NCI-H82 (cell line): Measurements from ENCODE around the gene C1QTNF6.

Source experiments
- DNase-seq: peaks from one replicate; lab custom pipeline; 2025; lab: John Stamatoyannopoulos, UW

Gene C1QTNF6

DNA sequence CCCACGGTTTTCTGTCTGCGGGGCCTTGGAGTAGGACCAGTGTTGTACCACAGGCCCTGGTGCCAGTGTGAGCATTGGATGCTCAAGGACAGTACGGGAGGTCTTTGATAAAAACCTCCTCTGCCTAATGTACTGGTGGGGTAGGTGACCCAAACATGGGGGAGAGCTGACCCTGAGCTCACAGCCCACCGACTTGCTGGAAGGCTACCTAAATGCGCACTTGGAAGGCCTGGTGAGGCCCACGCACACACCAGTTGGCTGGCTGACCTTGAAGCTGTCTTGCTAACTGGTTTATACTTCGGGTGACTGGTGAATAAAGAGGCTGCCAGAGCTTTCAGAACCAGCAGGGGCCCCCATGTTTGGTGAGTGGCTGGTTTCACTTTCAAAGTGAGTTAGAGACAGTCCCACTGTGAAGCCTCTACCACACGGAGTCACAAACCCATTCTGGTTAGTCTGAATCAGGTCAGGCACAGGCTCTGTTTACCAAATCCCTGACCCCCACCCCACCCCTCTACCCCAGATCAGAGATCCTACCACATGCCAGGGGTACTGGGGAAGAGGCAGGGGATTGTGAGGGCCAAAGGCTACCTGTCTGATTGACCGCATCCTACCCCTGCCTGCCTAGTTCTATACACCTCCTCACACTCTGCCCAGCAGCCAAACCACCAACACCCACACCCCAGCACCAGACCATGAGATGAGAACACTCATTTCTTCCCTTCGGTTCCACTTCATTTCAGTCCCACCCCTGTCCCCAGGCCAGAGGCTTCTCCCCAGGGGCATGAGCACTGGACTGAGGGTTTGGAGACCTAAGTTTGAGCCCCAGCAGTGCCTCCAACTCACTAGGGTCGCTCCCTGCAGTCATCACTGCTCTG, 25.6 kb downstream of the C1QTNF6 start:
- no peak for DNase-seq

DNA sequence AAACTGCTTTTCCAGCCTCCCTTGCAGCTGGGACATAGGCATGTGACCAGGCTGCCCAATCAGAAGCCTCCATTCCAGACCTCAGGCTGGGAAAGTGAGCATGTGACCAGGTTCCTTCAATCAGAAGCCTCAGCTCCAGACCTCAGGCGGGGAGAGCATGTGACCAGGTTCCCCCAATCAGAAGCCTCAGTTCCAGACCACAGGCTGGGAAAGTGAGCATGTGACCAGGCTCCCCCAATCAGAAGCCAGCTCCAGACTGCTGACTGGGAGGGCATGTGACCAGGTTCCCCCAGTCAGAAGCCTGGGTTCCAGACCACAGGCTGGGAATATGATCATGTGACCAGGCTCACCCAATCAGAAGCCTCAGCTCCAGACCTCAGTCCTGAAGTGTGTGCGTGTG, 26.6 kb downstream of the C1QTNF6 start:
- DNase-seq: peak; percentile 15

DNA sequence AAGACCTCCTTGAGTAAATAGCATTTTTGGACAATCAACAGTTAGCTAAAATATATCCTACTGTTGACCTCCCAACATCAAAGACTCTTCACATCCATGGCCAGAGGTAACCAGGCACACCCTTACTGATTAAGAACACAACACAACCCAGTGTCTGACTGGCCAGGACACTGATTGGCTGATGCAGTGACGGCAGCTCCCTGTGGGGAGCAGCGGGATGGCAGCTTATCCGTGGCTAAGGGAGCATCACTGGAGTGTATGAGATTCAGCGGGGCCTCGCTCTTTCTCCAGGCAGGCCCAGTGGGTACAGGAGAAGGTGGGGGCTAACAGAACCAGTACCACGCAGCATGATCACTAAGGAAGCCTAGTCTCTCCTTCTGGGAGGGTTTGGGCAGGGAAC, 28.0 kb downstream of the C1QTNF6 start:
- no peak for DNase-seq

DNA sequence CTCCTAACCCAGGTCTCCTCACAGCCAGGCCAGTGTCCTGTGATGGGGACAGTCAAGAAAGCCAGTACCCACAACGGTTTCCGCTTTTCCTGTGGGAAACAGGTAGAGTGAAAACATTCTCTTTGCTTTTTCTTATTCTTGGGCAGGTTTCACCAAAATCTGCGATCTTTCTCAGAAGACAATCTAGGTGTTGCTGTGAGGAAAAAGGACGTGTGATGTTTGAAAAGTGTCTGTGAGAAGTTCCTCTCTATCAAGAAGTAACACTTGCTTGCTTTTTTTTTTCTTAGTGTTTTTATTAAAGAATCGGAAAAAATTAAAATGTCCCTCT, 29.1 kb downstream of the C1QTNF6 start:
- DNase-seq: no peak

DNA sequence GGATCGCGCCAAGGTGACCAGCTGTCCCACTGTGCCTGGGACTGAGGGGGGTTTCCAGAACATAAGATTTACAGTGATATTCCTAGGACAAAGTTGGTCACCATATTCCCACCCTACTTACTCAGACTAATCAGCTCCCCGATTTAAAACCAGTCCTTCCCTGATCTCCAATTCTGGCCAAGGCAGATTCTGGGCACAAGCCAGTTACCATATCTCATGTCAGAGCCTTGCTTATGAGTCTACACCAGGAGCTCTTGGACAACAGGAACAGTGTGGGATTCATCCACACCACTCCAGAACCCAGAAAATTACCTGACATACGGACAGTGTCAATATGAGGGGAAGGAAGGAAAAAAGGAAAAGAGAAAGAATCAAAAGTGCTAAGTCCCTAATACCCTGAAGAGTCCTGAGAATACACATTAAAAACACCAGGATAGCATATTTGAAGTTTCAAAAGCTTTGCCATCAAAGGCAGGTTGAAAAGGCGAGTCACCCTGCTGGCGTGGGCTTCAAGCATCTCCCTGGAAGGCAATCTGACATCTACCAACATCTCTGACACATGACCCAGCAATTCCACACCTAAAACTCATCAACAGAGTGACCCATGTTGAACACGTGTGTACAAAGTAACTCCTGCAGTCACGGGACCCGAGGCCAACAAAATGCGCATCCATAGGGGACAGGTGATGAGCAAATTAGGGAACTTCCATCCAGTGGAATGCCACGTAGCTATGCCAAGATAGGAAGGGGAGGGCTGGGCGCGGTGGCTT, 30.3 kb downstream of the C1QTNF6 start:
- DNase-seq: no peak

DNA sequence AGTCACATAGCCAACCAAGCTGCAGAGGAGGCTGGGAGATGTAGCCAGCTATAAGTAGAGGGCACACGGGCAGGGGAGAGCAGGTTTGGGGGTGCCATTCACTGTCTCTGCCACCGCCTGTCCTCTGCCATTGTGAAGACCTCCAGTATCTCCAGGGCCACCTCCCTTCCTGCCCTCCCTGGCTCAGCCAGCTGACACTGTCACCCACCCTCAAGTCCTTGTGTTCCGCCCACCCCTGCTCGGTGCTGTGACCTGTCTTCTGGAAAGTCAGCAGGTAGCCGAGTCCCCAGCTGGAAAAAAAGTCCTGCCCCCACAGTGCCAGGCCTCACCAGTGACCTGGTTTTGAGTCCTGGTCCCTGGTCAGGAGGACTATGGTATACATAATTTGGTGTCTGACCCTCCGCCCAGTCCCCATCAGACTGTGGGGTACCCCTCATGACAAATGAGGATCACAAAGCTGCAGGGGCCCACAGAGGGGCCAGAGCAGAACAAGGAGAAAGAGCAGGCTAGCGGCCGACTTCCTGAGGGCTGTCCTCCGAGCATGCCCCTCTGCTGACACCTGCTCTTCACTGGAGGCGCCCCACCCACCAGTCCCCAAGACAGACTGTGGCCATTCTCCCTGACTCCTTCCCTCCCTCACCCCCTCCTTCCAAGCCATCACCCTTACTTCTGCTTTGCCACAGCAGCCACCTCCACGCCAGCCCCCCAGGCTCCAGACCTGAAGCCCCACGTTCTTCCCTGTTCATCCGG, 31.2 kb downstream of the C1QTNF6 start:
- DNase-seq: no peak

DNA sequence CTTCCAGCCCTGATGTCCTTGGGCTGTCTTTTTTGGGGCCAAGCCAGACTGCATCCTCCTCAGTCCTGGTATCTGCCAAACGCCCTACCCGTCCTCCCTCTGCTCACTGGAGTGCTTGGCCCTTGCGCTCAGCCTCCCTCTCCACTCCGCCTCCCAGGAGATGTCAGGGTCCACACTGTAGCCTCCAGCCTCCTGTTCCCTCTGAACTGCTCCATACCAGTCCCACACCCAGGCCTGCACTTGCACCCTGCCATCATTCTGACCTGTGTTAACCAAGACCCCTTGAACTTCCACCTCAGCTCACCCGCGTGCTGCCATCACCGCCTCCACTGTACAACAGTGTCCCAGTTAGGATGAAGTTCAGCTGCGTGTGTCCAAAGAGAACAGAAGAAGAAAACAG, 32.1 kb downstream of the C1QTNF6 start:
- no peak for DNase-seq

DNA sequence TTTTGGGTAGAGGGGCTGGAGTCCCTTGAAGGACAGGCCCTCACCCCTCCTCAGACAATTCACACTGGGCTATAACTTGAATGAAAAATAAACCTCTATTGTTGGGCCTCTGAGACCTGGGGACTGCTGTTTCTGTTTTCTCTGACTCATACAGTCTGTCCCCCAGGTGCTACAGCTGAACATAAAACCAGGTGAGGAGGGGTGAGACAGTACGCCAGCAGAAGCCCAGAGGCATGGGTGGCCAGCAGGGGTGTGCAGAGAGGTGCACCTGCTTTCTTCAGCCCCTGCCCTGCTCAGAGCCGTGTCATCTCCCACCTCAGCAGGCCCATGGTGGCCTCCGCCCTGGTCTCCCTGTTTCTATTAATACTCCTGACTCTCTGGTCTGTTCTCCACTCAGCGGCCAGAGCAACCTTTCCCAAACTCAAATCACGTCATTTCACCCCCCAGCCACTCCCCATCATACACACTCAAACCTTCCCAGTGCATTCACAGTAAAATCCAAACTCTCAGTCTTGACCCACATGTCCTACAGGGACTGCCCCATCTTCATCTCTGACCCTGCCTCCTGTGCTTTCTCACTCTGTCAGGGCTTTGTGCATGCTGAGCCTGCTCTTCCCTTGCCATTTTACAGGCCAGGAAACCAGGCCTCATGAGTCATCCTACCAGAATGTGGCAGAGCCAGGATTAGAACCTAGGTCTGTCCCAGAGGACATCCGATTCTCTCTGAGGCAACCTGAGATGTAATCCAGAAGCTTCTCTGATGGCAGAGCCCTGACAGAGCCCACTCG, 32.9 kb downstream of the C1QTNF6 start:
- no peak for DNase-seq

DNA sequence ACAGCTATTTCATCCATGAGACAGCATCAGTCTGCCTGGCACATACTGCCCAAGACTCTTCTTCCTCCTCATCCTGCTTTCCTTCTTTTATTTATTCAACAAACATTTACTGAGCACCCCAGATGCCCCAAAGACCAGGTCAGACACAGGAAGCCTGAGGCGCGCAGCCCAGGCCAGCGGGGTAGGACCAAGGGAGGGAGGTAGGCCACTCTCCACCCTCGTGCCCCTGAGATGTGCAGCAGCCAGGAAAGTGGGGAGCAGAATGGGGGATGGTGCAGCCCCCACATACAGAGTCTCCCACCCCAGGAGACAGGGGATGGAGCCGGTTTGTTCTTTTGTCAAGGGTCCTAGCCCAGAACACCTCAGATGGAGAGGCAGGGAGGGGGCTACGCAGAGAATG, 34.1 kb downstream of the C1QTNF6 start:
- DNase-seq: no peak

DNA sequence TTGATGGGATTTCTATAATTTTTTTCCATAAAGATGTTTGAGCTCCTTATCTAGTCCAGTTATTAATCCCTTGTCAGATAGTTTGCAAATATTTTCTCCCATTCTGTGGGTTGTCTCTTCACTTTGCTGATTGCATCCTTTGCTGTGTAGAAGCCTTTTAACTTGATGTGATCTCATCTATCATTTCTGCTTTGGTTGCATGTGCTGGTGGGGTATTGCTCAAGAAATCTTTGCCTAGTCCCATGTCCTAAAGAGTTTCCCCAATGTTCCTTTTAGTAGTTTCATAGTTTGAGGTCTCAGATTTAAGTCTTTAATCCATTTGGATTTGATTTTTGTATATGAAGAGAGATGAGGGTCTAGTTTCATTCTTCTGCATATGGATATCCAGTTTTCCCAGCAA, 36.6 kb downstream of the C1QTNF6 start:
- DNase-seq: no peak

DNA sequence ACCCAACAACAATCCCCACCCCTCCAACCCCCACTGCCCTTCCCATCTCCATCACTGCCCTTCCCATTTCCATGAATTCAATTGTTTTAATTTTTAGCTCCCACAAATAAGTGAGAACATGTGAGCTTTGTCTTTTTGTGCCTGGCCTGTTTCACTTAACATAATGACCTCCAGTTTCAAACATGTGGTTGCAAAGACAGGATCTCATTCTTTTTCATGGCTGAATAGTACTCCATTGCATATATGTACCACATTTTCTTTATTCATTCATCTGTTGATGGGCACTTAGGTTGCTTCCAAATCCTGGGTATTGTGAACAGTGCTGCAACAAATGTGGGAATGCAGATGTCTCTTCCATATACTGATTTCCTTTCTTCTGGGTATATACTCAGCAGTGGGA, 37.3 kb downstream of the C1QTNF6 start:
- no peak for DNase-seq

DNA sequence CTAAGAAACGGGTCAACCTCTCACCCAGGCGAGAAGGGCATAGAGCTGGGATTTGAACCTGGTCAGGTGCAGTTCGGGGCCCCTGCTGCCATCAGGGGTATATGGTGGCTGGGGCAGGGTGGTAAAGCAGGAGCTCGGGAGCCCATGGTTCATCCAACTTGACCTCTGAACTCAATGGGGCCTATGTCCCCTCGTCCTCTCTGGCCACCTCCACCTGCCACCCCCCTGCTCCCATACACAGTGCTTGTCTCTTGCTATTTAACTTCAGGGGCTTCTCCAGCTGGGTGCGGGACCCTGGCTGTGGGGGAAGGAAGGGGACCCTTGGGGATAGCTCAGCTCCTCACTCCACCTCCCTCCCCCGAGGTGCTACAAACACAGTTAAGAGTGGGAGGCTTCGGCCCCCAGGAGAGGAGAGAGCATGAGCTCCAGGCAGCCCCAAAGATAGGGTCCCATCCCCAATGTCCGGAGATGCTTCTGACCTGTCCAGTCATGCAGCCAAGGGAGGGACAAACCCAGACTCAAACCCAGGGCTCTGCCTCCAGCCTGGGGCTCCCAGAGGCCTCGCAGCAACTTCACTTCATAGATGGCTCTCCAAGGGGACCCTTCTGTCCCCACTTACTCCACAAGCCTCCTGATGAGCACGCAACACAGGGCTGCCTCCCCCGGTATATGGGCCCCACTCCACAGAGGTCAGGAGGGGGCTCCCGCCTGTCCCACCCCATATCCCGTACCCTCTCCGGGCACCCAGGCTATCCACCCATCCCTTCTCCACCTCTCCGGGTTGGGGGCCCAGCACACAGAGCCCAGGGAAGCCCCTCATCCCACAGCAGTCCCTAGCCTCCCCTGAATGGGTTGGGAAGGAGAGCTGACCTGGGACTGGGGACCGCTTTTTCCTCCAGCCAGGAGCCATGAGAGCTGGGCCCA, 39.0 kb downstream of the C1QTNF6 start:
- DNase-seq: no peak

DNA sequence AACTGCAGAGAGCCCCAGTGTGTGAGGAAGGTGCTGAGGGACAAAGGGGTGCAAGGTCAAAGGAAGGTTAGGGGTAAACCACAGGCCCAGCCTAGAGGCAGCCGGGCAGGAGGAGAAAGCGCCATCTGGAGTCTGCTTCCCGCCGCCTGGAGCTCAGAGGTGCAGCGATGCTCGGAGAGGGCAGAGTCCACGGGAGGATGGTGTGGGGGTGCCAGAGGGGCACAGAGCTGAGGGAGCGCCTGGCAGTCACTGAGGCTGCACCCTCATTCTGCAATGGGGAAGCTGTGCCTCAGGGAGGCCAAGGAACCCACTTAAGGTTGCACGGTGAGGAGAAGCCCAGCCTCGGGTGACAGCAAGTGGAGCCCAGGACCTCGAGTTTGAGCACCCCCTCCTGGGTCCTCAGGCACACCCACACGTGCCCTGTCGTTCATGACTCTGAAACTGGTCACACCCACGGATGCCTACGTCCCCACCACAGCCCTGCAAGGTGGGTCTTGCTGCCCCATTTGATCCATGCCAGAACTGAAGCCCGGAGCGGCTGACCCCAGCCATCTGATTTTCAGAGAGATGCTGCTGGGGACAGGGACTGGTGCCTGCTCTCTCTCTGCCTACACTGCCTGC, 39.9 kb downstream of the C1QTNF6 start:
- DNase-seq: no peak

DNA sequence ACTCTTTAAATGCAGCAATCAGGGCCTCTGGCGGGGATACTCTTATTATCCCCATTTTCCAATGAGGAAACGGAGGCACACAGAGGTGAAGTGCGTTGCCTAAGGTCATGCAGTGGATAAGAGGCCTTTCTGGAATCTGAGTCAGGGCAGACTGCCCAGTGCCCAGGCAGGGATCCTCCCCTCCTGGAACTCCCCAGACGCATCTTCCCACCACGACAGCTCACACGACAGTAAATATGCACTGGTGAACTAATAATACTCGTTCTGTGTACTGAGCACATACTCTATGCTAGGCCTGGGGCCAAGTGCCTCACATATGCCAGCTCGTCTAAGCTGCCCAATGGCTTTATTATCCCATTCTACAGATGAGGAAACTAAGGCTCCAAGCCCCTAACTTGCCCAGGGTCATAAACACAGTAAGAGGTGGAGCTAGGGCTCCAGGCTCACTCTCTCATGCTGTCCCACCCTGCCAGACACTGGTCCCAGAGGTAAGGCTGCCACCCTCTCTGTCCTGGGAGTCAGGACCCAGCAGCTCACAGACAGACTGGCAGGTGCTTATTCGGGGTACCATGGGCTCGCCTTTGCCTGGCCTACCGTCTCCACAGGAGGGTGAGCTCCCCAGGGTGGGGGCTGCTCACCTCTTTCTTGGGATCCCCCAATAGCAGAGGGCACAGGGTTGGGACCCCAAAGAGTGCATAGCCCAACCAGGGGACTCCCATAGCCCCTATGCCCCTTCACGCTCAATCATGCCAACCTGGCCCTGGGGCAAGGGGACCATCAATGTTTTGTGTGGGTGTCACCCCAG, 40.7 kb downstream of the C1QTNF6 start:
- DNase-seq: no peak

DNA sequence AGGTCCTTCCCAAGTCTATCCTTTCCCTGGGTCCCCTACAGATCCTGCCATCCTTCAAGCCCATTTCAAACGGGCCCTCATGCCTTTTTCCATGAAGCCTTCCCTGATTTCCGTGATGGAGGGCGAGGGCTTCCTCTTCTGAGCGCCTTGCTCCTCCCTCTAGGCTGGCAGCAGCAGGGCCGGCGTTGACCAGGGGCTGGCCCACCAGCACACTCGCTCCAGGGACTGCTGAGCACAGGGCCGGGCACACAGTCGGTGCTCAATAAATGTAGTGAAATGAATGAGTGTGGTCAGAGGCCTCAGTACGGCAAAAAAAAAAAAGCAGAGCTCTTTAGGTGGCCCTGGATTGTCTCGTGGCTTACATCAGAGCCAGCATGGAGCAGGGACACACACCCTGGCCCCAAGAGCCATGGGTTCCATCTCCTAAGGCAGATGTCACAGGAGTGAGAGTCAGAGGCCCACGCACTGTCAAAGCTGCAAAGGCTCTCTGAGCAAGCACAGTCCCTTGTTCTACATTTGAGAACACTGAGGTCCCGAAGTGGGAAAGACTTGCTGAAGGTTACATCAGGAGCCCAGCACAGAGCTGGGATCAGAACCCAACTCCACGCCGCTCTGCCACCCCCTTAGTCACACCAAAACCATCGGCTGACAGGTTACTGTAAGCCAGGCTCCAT, 41.4 kb downstream of the C1QTNF6 start:
- DNase-seq: no peak

DNA sequence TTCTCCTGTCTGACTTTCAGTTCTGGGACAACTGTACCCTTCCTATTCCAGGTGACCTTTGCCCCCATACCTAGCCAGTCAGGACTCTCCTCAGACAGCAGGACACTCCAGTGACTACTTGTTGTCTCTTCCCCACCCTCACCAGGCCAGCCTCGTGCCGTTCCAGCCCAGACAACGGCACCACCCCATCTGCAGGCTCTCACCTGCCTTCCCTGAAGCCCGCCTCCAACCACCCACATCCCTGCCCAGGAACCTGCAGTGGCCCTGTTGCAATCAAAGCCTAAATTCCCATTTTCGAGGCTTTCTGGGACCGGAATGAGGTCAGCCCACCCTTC, 42.0 kb downstream of the C1QTNF6 start:
- DNase-seq: no peak

DNA sequence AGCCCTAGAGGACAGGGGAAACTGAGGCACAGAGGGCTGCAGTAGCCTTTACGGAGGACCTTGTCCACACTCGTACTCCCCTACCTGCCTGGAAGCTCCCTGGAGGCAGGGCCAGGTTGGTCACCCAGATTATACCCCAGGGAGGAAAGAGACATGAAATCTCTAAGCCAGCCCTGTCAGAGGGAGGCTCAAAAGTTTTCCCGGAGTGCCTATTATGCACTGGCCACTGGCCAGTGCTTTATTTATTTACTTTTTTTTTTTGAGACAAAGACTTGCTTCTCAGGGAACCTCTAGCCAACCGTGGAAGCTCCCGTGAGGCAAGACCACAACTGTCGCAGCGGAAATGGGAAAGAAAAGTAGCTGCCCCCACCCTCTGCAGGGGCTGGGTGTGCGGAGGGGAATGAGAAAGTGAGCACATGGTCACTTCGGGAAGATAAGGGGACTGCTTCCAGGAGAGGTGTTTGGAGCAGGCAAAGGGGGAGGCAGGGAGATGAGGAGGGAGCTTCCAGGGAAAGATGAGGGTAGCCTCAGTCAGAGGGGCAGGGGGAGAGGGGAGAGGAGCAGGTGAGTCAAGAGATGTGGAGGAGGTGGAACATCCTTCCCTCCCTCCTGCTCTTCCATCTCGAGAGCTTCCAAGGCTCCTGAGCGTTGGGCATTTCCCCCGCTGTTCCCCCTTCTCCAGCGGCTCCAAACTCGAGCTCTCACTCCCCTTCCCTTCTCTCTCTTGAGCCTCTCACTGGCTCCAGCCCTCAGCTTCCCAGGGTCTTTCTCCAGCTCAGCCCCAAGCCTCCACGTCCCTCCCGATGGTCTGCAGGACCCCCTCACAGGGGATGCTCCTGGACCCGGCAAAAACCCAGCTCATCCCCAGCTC, 42.6 kb downstream of the C1QTNF6 start:
- no peak for DNase-seq

DNA sequence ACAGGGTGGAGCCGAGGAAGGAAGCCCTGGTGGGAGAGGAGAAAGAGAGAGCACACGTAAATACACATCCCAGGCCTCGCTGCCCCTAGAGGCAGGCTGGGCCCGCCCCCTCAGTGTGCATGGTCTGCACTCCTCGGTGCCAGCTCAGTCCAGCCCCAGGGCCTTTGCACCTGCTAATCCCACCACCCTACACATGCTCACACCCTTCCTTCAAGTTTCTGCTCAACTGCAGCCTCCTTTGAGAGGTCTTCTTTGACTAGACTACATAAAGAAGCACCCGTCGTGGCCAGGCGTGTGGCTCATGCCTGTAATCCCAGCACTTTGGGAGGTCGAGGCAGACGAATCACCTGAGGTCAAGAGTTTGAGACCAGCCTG, 43.9 kb downstream of the C1QTNF6 start:
- no peak for DNase-seq
